HG03196 (cell line): ENCODE data around the gene LRRK1.
A peak's percentile ranks its signal among the peaks of the same experiment; 100 is the strongest.

Experiments
- ATAC-seq: cut with Tn5 transposase; IDR thresholded peaks from one replicate; pipeline ENCODE4 v1.9.1; 2021; ENCODE audit not compliant: unreplicated experiment

LRRK1 gene

DNA sequence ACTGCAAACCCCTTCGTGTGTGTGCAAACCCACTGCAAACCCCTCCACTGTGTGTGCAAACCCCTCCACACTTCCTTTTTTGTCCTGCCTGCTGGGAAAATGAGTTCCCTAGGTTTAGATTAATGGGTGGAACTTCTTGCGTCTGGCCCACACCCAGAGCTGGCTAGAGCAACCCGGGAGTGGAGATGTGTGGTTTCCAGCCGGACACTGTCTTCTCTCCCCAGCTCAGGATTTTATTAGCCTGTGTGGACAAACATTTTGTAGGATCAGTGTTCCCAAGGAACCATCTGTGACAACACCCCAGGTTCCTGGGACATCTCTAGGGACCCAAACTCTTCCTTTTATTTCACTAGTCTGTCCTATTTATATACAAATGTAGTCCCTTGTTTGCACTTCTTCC lies 9.6 kb upstream of the LRRK1 start:
- ATAC-seq: no peak

DNA sequence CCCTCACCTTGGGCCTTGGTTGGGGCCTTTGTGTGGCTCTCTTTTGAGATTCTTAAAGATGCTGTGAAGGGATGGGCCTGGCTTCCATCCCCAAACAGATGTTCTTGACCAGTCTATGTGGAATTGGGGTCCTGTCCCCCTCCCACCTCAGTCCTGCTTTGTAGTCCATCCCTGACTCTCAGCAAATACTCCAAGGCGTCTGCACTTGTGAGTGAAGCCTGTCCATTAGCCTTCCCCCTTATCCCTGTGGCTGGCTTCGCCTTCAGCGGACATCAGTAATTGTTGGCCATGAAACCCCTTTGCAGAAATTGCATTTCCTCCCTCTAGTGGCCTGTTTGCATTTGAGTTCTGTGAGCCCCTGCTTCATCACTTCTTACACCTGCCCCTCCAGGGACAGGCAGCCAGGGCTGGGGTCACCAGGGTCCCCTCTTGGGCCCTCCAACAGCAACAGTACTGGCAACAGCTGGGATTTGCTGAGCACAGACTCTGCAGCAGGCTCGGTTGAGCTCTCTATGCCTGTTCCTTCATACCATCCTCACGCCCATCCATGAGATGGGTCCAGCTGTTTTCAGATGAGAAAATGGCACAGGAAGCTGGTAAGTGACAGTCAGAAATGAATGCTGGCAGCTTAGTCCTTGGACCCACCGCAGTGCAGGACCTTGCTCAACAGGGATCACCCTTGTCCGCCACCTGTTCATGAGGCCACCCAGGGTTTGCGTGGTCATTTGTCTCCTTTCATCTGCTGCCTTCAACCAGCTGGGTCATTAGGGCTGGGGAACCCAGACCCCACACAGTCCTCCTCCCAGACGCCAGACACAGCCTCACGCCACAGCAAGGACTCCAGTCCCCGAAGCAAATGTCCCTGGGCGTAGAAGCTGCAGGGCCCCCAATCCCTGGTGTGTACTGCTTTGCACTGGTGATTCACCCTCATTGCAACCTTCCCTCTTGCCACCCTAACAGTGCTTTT lies 8.9 kb upstream of the LRRK1 start:
- ATAC-seq: no peak

DNA sequence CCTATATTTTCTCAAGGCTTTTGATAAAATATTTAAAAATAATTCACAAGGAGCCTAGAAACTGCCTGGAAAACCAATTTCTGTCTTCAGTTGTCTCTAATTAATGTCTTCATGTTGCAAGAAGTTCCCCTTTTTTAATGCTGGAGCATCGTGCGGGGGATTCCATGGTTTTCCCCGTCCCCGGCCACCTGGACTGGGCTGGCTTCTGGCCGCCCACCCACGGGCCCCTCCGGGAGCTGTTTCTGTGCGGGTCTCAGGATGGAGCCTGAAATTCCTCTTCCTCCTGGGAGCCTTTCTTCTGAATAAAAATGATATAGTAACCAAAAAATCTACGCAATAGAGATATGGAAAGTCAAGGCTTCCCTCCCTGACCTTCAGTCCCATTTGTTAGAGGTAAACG lies 8.1 kb upstream of the LRRK1 start:
- ATAC-seq: no peak

DNA sequence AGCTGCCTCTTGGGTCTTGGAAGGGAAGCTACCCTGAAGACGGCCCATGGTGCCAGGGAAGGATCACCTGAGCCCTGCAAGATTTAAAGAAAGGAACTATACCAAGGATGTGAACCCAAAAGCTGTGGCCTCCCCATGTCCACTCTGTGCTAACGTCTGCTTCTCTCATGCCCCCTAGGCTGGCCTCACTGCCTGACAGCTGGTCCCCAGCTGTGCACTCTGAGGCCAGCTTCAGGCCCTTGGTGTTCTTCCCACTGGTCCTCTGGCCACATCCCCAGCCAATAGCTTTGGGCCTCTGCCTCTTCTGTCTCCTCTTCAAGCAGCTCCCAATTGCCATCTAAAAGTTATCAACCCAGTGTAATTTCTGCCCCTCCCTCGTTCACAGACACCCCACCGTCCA lies 5.2 kb upstream of the LRRK1 start:
- no peak for ATAC-seq

DNA sequence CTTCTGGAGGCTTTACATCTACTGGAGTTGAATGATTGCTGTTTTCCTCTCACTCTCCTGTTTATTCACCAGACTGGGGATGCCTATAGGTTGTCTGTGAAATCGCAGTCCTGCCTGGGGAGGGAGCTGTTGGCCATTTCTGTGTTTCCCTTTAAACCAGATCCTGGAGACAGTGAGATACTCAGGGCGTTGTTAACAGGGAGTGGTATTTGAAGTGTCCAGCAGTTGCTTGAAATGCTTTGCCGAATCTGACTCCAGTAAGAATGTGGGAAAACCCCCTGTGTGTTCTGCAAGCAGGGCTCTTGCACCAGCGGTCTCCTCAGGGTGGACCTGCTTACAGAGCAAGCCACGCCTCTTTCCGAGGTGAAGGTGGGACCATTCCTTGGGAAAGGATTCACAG lies 4.3 kb upstream of the LRRK1 start:
- ATAC-seq: no peak

DNA sequence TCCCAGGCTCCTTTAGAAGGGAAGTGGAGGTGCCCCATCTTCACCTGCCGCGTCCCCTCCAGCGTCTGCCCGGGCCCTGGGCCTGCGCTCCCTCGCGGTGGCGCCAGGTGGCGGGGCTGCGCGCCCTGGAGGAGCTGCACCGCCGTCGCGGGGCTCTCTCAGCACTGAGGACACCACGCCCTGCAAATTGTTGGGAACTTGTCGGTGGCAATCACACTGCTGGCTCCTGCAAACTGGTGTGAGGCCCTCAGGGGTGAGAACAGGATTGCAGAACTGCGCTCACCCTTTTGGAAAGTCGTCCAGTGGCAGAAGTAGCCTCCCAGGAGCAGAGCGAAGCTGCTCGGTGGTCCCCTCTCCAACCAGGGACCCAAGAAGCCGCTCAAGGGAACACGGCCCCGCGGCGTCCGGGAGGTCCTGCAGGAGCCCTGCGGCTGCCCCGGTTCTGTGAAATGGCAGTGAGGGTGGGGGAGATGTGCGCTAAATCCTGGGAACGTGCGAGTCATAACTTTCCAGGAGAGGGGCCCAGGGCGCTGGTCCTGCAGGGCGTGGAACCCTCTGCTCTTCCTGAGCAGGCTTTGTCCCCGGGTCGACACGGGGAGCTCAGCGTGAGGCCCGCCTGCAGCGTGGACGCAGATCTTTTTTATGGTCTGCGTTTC lies 995 bp upstream of the LRRK1 start:
- ATAC-seq: peak; percentile 71

DNA sequence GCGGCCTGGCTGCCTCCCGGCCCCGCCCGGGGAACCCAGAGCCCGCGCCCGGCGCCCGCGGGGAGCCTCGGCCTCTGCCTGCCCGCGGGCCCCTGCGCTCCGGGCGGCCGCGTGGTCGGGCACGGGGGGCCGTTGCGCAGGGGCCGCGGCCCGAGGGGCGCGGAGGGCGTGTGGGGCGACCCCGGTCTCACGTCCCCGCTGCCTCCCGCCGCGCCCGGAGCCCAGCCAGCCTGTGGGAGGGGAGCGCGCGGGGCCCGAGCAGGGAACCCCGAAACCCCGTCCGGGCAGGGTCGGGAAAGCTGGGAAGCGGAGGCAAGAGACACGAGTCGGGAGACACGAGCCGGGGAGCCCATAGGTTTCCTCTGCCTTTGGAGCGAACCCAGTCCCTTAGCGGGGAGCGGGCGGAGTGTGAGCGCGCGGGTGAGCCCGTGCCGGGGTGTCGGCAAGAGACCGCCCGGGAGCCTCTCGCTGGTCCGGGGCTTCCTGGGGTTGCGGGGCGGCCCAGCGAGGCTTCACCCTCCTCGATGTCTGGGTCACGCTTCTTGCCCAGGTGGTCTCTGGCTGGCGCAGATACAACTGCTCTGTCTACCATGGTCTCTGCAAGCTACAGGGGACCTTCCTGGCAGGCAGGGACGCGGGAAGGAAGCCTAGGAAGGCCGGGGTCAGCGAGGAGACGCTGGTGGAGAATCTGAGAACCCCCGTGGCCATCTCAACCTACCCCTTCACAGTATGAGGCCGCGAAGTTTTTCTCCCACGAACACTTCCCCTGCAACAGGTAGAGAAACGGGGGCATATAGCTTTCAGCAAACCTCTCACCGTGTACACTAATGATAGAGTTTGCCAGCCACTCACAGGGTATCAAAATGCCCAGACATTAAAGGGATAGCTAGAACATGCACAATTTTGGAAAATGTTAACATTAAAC lies 586 bp downstream of the LRRK1 start:
- ATAC-seq: peak; percentile 9

DNA sequence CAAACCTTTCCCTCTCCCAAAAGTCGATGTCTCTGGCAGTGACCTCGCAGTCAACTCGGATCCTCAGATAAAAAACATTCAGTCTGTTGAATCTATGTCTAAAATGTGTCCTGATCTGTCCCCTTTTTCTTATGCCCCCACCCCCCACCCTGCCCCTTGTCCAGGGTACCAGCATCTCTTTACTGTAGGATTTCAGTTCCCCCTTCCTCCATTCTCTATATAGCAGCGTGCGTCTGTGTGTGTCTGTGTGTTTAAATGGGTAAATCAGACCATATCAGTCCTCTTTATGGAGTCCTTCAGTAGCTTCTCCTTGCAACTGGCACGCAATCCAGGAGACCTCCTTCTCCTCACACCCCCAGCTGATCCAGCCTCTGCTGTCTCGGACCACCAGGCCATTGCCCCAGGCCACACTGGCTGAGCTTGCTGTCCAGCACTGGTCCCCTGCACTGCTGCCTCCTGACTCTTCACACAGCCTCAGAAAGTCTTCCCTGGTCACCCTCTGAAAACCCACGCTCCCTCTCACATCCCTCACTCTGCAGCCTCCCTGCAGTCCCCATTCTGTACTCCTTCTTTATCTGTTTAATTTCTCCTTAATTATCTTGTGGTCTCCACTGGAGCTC lies 1.5 kb downstream of the LRRK1 start:
- no peak for ATAC-seq

DNA sequence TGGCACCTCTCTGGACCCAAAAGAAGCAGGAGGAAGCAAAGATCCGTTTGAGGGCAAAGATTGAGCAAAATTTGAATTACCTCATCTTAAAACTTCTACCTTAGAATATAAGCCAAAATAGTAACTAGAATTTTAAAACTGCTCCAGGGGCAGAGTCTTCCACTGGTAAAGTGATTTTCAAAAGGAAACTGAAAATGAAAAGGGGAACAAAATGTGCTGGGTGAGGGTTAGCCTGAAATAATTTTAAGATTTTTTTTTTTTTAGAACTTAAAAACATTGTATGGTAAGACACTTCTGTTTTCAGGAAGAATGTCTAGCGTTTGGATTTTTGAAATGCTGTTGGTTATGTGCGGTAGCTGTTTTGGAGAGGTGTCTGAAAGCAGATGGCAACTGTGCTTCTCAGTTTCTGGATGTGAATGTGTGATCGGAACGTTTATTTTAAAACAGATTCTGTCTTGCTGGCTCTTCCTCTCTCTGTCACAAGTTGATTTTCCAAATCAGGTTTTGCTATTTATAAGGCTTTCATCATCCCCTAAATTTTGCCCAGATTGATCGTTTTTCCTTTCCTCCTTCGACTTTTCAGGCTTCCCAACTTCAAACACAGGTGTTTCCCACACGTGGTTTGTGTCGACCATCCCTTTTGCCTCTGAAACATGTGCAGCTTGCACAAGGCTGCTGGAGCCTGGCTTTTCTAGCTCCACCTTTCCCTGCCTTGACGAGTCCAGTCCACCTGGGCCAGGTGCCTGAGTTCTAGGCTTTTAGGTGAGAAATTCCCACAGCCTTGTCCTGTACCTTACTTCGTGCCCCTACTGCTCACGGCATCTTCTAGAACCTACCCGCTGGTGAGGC lies 3.3 kb downstream of the LRRK1 start:
- ATAC-seq: no peak

DNA sequence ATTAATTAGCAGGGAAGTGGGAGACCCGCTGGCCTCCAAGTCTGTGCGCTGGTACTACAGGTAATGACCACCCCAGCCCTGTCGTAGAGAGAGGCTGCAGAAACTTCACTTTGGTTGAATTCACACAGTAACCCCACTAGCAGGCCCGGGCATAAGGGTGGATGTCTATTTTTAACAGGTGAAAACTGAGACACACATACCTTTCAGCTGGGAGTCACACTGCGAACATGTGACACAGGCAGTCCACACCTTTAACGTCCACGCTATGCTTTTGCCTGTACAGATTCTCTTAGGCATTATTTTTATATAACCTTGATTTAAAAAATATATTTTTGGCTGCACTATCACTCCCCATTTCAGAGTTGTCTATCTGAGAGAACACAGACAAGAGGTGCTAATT lies 3.9 kb downstream of the LRRK1 start:
- no peak for ATAC-seq

DNA sequence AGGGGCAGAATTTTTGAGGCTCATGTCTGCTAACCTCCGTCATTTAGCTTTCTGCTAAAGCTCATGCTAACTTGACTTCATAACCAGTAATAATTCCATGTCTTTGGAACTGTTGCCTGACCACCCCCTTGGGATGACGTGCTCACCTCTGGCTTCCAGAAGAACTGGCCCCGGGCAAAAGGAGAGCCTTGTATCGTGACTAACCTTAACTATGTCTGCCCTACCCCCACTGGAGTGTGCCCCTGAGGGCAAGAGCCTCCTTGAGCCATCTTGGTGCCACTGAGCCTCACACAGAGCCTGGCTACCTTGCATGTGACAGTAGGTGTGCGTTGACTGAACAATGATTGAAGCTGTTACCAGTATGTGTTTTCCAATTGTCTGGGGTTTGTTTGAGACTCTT lies 4.7 kb downstream of the LRRK1 start:
- no peak for ATAC-seq

DNA sequence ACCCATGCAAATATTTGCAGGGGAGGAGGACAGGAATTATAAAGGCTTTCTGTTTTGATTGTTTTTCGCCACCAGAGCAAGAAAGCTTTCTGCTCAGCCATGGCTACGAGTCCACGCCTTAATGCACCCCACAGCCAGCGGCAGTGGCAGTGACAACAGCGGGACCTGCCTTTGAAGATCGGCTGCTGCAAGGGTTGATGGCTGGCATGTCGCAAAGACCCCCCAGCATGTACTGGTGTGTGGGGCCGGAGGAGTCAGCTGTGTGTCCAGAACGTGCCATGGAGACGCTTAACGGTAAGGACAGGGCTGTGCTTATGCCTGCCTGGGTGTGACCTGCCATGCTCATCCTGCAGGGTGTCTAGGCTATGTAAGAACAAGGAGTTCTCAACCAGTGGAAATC lies 5.3 kb downstream of the LRRK1 start:
- ATAC-seq: no peak

DNA sequence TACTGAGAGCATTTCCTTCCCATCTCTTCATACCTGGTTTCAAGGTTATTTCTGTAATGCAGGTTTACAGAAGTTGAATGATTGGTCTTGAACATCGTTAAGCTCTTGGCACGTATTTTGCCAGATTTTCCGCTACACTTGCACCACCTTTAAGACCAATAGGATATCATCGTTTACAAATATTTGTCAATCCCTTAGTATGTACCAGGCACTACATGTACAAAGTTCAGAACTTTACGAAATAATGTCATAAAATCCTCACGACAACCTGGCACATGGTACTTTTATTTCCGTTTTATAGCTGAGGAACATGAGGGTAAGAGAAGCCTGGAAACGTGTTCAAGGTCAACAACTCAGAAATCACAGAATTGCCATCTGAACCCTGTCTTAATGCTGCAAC lies 6.3 kb downstream of the LRRK1 start:
- ATAC-seq: no peak

DNA sequence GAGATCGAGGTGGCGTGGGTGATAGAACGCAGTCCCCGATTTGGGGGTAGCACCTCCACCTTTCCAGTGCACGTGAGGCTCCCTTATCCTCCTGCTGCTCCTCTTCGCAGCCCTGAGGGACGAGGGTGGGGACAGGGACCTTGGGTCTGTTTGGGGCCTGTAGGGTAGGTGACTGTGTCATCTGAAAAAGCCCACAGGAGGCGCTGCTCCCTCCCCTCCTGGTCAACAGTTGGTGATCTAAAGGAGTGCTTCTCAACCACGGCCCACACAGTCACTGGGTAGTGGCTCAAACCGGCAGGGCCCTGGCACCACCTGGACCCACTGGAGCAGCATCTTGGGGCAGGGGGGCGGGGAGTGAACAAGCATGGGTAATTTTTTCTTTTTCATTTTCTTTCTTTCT lies 7.1 kb downstream of the LRRK1 start:
- ATAC-seq: no peak

DNA sequence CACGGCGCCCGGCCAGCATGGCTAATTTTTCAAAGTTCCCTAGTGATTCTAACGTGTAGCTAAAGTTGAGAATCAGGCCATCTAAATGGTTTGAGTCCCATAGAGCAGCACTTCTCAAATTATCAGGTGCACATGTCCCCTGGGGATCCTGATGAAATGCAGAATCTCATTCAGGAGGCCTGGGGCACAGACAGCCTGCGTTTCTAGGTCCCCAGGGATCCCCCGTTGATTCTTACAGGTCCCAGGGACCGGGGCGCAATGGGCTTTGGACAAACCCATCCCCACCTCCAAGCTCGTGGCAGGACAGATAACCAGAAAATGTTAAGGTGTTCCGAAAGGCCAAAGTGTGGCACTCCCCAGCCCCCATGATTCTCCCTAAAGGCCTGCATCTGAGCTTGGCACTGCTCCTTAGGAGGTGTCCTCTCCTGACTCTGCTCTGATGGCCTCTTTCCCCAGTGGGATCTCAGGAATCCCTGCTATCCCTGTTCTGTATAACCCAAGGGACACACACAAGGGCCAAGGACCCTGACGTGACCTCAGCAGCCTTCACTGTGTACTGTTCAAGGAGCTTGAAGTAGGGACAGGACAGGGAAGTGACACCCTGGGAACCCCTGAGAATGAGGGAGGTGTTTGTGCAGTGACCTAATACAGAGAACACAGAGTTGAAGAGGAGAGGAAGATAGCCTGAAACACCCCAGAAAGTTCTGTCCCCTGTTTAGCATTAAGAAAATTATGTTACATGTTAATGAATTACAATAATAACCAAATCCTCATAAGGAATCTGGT lies 8.0 kb downstream of the LRRK1 start:
- ATAC-seq: peak; percentile 32

DNA sequence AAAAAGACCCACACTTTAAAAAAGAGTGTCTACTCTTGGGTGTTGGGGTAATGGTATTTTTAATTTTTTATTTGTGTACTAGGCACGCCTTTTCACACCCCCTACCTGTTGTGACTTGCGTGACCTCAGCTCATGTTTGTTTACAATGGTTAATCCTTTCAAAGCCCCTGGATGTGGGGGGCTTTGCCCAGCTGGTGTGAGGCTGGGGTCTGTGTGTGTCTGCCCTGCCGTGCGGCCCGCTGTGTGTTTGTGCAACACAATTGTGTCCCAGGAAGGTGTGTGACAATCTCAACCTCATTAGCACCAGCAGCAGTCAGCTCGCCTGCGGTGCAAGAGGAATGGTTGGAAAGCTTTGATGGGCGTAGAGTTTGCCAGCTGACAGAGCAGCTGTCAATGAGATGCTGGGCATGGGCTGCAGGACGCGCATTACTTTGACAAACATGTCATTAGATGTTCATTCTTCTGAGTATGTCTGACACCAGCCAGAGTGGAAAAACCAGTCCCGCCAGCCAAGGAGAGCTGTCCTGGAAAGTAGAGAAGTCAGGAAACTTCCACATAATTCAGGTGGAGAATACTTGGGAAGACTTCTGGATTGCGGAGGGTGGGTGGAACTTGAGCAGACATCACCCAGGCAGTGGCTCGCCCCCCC lies 9.6 kb downstream of the LRRK1 start:
- no peak for ATAC-seq

DNA sequence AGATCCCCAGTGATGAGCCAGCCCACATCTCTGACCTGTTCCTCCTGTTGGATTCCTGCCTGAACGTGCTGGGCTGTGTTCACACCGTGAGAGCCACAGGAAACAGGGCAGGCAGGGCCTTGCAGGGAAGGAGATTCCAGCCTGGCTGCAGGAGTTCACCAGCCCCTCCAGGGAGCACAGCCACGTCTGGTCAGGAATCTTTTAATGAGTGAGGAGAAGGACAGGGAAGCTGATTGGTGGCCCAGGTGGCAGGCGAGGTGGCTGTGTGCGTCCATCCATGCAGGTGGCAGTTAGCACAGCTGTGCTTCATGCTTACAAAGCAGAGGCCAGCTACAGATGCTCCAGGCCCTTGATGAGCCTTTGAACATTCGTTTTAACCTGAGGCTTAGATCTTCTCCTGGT lies 10.5 kb downstream of the LRRK1 start:
- ATAC-seq: no peak

DNA sequence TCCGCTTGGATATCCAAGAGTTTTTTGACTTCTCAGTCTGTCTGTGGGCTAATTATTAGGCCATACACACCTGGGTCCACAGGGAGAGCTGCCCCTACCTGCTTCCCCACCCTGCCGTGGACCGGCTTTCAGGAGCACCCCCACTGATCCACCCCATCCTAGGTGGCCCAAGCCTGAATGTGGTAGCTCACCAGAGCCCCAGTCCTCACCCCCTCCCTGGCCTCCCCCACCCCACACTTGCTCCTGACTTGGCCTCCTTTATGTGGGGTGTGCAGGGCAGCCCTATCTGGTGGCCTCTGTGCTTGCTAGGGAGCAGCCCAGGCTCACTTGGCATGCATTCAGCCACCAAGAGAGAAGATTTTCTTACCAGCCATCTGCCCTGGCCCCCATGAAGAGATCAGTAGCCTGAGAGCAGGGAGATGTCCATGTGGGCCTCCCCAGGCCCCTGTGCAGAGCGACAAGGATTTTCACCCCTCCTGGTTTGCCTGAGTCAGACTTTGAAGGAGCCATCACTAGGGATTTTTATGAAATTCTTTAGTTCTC lies 11.2 kb downstream of the LRRK1 start:
- no peak for ATAC-seq
